ENCODE results near the gene TSLP.

GRCh38 chr5:111095982-111096381 lies 24.5 kb downstream of the TSLP start:
- TF ChIP-seq CTCF (IDR thresholded peaks at IDR 0.05) (no peak), POLR2A (IDR thresholded peaks at IDR 0.05) (no peak)
